HepG2 (cell line): ENCODE results near the gene UTS2R. TPM values are rescaled to one million over a fixed set of nuclear protein-coding genes. Genes with fewer than 3 reads are reported as not detected.
A peak's percentile ranks its signal among the peaks of the same experiment; 100 is the strongest.

ENCODE experiments used
- ATF7 ChIP-seq, 2 experiments: fragments of 450-650 bp in 1 of 2; sonication (generic) in 1 of 2; formaldehyde crosslinking in 1 of 2; IDR thresholded peaks; 2 replicates each; pipeline versions ENCODE4 v1.4.0 to v1.6.1; 2016 to 2020; ENCODE audit warnings: antibody characterized with exemption in 1 of 2, mild to moderate bottlenecking in 1 of 2, missing genetic modification reagents in 1 of 2
- HNRNPH1 ChIP-seq: fragments of 200-400 bp; formaldehyde crosslinking; optimal IDR thresholded peaks from 2 replicates; pipeline ENCODE3; 2017; ENCODE audit warnings: mild to moderate bottlenecking, low read depth, low read length
- KDM2A ChIP-seq: sonication (generic); formaldehyde crosslinking; IDR thresholded peaks from 2 replicates; pipeline ENCODE4 v1.4.0; 2020; ENCODE audit warnings: low read depth, missing genetic modification reagents, borderline replicate concordance
- KMT2A ChIP-seq: sonication (generic); formaldehyde crosslinking; IDR thresholded peaks from 2 replicates; pipeline ENCODE4 v1.4.0; 2020; ENCODE audit warnings: missing genetic modification reagents
- MAFG ChIP-seq: sonication (generic); formaldehyde crosslinking; IDR thresholded peaks from 2 replicates; pipeline ENCODE4 v1.5.1; 2020; ENCODE audit warnings: mild to moderate bottlenecking, missing genetic modification reagents
- MIER3 ChIP-seq: IDR thresholded peaks from 2 replicates; pipeline ENCODE4 v1.6.1; 2016; ENCODE audit warnings: missing compliant biosample characterization, borderline replicate concordance
- POLR2AphosphoS2 ChIP-seq: IDR thresholded peaks from 2 replicates; pipeline ENCODE4 v1.6.1; 2011; ENCODE audit warnings: low read depth, low read length, improper control_type of control experiment
- ZBTB7B ChIP-seq: sonication (generic); formaldehyde crosslinking; IDR thresholded peaks from 2 replicates; pipeline ENCODE4 v1.4.0; 2020; ENCODE audit warnings: missing genetic modification reagents
- ZFP1 ChIP-seq: IDR thresholded peaks from 2 replicates; pipeline ENCODE4 v1.6.1; 2016
- ZMYM3 ChIP-seq: sonication (generic); formaldehyde crosslinking; IDR thresholded peaks from 2 replicates; pipeline ENCODE4 v1.5.1; 2020; ENCODE audit warnings: mild to moderate bottlenecking, missing genetic modification reagents
- ZNF207 ChIP-seq: fragments of 450-650 bp; IDR thresholded peaks from 2 replicates; pipeline ENCODE4 v1.6.1; 2016; ENCODE audit warnings: antibody characterized with exemption, borderline replicate concordance
- ZNF331 ChIP-seq: sonication (generic); formaldehyde crosslinking; IDR thresholded peaks from 2 replicates; pipeline ENCODE4 v1.4.0; 2020; ENCODE audit warnings: missing genetic modification reagents
- ZNF562 ChIP-seq: sonication (generic); formaldehyde crosslinking; IDR thresholded peaks from 2 replicates; pipeline ENCODE4 v1.8.0; 2022; ENCODE audit warnings: missing genetic modification reagents, borderline replicate concordance
- ZNF660 ChIP-seq: sonication (generic); formaldehyde crosslinking; IDR thresholded peaks from 2 replicates; pipeline ENCODE4 v1.5.1; 2020; ENCODE audit warnings: mild to moderate bottlenecking, low read depth, missing genetic modification reagents, borderline replicate concordance
- ZNF749 ChIP-seq: sonication (generic); formaldehyde crosslinking; IDR thresholded peaks from 2 replicates; pipeline ENCODE4 v1.8.0; 2022; ENCODE audit warnings: mild to moderate bottlenecking, missing genetic modification reagents, moderate library complexity, borderline replicate concordance
- ZSCAN20 ChIP-seq: sonication (generic); formaldehyde crosslinking; IDR thresholded peaks from 2 replicates; pipeline ENCODE4 v1.4.0; 2020; ENCODE audit warnings: missing genetic modification reagents, mild to moderate bottlenecking, borderline replicate concordance
- polyA plus RNA-seq, 8 experiments: library from polyadenylated mRNA; depleted of rRNA in 3 of 8; stranded (reverse) in 7 of 8; unstranded in 1 of 8; fragments of >200 nt; fragmentation: Illumina TruSeq in 4 of 8; extraction: Trizol in 4 of 8; gene quantifications; 2 replicates each; pipeline versions ENCODE4 v1.2.1 to v1.2.3, GENCODE V29; 2011 to 2016; ENCODE audit warnings: low read depth in 4 of 8, missing spikeins in 1 of 8, mixed read lengths in 1 of 8; ENCODE audit not compliant: insufficient read depth in 1 of 8
- total RNA-seq, 5 experiments: library from RNA; depleted of rRNA; stranded (reverse); fragments of >200 nt; fragmentation: Illumina TruSeq; extraction: Trizol; gene quantifications; 2 replicates each; pipeline ENCODE4 v1.2.3, GENCODE V29; 2016; ENCODE audit warnings: low read depth in 1 of 5
- TF ChIP-seq, protein P1 (sequence below): sonication (generic); formaldehyde crosslinking; IDR thresholded peaks from 2 replicates; pipeline ENCODE4 v1.4.0; 2020; ENCODE audit warnings: missing genetic modification reagents, borderline replicate concordance
- TF ChIP-seq, protein P2 (sequence below): IDR thresholded peaks from 2 replicates; pipeline ENCODE4 v1.4.0; 2020; ENCODE audit warnings: mild to moderate bottlenecking, missing genetic modification reagents
- TF ChIP-seq, protein P3 (sequence below): sonication (generic); formaldehyde crosslinking; IDR thresholded peaks from 2 replicates; pipeline ENCODE4 v1.4.0; 2020; ENCODE audit warnings: missing genetic modification reagents, borderline replicate concordance

Gene UTS2R
- total and polyA plus RNA-seq, 2 of the 13 experiments (the other 11 are each of a cell fraction or from before 2014, with no cell fraction given): 0.13 to 0.15 TPM

DNA sequence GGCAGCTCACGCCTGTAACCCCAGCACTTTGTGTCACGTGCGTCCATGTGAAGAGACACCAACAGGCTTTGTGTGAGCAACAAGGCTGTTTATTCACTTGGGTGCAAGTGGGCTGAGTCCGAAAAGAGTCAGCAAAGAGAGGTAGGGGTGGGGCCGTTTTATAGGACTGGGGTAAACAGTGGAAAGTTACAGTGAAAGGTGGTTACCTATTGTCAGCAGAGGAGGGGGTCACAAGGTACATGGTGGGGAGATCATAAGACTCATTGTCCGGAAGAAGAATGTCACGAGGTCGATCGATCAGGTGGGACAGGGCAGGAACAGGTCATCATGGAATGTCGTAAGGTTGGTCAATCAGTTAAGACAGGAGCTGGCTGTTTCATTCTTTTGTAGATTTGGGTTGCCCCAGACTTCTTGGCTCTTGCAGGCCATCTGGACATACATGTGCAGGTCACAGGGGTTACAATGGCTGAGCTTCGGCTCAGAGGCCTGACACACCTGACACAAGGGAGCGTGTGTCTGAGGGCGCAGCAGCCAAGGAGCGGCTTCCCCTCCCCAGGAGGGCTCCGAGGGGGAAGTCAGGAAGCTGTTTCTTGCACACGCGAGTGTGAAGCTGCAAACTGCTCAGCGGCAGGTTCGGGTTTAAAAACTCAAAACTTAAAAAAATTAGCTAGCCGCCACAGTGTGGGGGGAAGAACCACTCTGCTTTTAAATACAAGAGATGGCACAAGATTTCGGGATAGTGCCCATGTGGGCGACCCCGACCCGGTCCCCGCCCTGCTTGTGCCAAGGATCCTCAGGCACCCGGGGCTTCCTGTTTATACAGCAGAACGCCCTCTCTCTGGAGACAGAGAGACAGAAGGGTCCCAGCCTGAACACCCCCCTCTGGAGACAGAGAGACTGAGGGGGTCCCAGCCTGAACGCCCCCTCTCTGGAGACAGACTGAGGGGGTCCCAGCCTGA lies 24.9 kb upstream of the UTS2R start (continued):
- TF ChIP-seq, protein P1, sequence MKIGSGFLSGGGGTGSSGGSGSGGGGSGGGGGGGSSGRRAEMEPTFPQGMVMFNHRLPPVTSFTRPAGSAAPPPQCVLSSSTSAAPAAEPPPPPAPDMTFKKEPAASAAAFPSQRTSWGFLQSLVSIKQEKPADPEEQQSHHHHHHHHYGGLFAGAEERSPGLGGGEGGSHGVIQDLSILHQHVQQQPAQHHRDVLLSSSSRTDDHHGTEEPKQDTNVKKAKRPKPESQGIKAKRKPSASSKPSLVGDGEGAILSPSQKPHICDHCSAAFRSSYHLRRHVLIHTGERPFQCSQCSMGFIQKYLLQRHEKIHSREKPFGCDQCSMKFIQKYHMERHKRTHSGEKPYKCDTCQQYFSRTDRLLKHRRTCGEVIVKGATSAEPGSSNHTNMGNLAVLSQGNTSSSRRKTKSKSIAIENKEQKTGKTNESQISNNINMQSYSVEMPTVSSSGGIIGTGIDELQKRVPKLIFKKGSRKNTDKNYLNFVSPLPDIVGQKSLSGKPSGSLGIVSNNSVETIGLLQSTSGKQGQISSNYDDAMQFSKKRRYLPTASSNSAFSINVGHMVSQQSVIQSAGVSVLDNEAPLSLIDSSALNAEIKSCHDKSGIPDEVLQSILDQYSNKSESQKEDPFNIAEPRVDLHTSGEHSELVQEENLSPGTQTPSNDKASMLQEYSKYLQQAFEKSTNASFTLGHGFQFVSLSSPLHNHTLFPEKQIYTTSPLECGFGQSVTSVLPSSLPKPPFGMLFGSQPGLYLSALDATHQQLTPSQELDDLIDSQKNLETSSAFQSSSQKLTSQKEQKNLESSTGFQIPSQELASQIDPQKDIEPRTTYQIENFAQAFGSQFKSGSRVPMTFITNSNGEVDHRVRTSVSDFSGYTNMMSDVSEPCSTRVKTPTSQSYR: peak; percentile 84; the same call in 1 of the 2 replicates
- TF ChIP-seq KDM2A (CRISPR knock-in tag) (peak; percentile 73; the same call in 1 of the 2 replicates), ZBTB7B (CRISPR knock-in tag) (peak; percentile 97), ZFP1 (CRISPR knock-in tag) (peak; percentile 98), ZNF207 (no peak), ZNF562 (CRISPR knock-in tag) (no peak), ZNF660 (CRISPR knock-in tag) (no peak), ZNF331 (CRISPR knock-in tag) (peak; percentile 92), ATF7 (IDR thresholded peaks at IDR 0.05) (peak; percentile 79), ATF7 (CRISPR knock-in tag; IDR thresholded peaks at IDR 0.05) (peak; percentile 87), KMT2A (CRISPR knock-in tag) (peak; percentile 84; the same call in 1 of the 2 replicates), ZSCAN20 (CRISPR knock-in tag) (0 out of 2 replicates have a peak, but pooled peaks have one; percentile 78), ZNF749 (CRISPR knock-in tag) (peak; percentile 86; the same call in 1 of the 2 replicates), MIER3 (CRISPR knock-in tag) (peak; percentile 100), MAFG (CRISPR knock-in tag) (no peak), HNRNPH1 (no peak), POLR2AphosphoS2 (peak; percentile 67; the same call in 1 of the 2 replicates), ZMYM3 (CRISPR knock-in tag) (peak; percentile 49; the same call in 1 of the 2 replicates)
- TF ChIP-seq, protein P2, sequence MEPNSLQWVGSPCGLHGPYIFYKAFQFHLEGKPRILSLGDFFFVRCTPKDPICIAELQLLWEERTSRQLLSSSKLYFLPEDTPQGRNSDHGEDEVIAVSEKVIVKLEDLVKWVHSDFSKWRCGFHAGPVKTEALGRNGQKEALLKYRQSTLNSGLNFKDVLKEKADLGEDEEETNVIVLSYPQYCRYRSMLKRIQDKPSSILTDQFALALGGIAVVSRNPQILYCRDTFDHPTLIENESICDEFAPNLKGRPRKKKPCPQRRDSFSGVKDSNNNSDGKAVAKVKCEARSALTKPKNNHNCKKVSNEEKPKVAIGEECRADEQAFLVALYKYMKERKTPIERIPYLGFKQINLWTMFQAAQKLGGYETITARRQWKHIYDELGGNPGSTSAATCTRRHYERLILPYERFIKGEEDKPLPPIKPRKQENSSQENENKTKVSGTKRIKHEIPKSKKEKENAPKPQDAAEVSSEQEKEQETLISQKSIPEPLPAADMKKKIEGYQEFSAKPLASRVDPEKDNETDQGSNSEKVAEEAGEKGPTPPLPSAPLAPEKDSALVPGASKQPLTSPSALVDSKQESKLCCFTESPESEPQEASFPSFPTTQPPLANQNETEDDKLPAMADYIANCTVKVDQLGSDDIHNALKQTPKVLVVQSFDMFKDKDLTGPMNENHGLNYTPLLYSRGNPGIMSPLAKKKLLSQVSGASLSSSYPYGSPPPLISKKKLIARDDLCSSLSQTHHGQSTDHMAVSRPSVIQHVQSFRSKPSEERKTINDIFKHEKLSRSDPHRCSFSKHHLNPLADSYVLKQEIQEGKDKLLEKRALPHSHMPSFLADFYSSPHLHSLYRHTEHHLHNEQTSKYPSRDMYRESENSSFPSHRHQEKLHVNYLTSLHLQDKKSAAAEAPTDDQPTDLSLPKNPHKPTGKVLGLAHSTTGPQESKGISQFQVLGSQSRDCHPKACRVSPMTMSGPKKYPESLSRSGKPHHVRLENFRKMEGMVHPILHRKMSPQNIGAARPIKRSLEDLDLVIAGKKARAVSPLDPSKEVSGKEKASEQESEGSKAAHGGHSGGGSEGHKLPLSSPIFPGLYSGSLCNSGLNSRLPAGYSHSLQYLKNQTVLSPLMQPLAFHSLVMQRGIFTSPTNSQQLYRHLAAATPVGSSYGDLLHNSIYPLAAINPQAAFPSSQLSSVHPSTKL (CRISPR knock-in tag): peak; percentile 98
- TF ChIP-seq, protein P3, sequence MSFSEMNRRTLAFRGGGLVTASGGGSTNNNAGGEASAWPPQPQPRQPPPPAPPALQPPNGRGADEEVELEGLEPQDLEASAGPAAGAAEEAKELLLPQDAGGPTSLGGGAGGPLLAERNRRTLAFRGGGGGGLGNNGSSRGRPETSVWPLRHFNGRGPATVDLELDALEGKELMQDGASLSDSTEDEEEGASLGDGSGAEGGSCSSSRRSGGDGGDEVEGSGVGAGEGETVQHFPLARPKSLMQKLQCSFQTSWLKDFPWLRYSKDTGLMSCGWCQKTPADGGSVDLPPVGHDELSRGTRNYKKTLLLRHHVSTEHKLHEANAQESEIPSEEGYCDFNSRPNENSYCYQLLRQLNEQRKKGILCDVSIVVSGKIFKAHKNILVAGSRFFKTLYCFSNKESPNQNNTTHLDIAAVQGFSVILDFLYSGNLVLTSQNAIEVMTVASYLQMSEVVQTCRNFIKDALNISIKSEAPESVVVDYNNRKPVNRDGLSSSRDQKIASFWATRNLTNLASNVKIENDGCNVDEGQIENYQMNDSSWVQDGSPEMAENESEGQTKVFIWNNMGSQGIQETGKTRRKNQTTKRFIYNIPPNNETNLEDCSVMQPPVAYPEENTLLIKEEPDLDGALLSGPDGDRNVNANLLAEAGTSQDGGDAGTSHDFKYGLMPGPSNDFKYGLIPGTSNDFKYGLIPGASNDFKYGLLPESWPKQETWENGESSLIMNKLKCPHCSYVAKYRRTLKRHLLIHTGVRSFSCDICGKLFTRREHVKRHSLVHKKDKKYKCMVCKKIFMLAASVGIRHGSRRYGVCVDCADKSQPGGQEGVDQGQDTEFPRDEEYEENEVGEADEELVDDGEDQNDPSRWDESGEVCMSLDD (CRISPR knock-in tag): peak; percentile 78
